ENCODE results near the gene SH3PXD2A. TPM values are rescaled to one million over a fixed set of nuclear protein-coding genes. Genes with fewer than 3 reads are reported as not detected.

SH3PXD2A gene
- polyA plus RNA-seq, 3 donors, result 26.6 to 29.4 (median 29.3) TPM

DNA sequence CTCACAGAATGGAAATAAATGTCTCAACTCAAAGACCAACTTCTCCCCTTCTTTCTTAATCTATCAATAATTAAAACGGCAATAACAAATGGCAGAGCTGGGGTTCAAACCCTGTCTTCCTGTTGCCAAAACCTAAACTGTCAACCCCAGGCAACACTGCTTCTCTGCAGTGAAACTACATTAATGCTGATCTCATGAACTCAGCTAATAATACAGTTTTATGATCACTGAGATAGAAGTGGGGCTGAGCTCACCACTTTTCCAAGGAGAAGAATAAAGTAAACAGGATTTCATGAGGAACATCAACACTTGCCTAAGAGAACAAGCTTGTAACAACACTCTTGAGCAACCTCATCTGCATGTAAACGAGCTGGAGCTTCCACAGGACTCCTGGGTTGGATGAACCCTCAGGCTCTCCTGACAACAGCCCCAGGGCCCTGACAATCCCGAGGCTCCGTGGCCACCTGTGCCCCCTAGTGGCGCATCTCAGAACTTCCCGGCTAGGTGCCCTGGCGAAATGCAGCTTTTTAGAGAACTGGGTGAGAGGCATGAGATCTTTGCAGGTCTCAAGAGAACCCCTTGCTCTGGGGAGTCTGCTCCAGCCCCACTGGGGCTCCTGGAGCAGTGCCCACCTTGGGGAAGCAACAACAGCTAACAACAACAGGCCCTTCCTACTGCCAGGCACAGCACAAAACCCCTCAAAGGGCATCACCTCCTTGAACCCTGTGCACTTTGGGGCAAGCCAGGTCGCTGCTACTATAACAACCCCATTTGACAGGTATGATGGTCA lies 169.3 kb downstream of the SH3PXD2A start:
- DNase-seq, result no peak

DNA sequence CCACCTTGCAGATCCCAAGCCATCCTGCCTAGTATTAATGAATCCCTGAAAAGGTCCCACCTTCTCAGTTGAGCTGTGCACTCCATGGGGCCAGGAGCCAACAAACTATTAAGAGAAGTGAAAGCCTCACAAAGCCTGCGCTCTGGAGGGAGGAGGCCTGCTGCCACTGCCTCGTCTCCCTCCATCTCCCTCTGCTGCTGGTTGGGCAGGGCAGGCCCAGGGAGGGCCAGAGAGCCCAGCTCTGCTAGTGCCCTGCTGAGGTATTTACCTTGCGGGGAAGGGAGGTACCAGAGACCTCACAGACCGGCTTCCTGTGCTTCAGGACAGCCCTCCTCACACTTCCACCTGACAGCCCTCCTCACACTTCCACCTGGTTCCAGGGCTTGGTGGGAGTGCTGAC lies 171.5 kb downstream of the SH3PXD2A start:
- DNase-seq, result no peak

DNA sequence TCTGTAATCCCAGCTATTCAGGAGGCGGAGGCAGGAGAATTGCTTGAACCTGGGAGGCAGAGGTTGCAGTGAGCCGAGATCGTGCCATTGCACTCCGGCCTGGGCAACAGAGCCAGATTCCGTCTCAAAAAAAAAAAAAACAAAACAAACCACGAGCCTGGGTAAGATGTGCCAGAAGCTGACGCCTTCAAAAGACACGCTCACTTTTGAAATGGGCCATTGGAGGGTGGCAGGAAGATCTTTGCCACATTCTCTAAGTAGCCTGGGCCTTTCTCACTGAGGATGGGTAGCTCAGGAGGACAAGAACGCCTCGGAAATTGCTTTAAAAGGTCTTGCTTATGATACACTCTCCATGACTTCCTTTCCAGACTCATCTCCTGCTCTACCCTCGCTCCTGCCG lies 172.7 kb downstream of the SH3PXD2A start:
- no peak for DNase-seq

DNA sequence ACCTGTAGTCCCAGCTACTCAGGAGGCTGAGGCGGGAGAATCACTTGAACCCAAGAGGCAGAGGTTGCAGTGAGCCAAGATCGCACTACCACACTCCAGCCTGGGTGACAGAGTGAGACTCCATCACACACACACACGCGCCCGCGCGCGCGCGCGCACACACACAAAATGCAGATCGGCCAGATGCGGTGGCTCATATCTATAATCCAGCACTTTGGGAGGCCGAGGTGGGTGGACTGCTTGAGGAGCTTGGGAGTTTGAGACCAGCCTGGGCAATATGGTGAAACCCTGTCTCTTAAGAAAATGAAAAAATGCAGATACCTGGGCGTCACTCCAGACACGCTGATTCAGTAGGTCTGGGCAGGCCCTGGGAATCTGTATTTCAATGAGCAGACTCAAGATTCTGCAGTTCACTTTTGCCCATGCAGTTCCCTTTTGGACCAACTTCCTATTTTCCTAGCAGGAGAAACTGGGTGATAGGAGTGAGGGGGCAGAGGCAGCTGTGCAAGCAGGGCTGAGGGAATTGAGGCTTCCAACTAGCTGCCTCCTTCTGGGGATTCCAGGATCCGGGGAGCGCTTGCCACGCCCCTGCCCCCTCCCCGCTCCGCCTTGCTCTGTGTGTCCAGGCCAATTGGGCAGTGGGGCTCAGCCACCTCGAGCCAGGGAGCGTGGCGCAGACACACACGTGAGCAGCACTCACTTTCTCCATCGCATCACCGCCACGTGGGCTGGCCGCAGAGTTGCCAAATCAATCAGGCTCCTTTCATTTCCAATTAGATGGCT lies 173.6 kb downstream of the SH3PXD2A start:
- no peak for DNase-seq

DNA sequence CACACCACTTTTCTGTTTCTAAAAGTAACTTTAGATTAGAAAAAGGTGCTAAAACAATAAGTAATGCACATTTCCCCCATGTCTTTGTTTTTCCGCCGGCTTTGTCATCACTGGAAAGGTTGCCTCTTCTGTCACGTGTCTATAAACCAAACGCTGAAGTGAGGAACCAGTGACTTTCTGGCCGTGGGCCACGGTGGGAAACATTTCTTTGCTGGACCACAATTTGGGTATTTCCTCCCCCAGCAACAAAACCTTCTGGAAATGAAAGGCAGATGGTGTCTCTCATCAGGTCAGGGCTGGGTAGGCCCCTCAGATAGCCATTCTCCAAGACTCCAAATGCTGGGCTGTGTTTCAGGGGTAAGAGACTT lies 174.5 kb downstream of the SH3PXD2A start:
- DNase-seq, result no peak

DNA sequence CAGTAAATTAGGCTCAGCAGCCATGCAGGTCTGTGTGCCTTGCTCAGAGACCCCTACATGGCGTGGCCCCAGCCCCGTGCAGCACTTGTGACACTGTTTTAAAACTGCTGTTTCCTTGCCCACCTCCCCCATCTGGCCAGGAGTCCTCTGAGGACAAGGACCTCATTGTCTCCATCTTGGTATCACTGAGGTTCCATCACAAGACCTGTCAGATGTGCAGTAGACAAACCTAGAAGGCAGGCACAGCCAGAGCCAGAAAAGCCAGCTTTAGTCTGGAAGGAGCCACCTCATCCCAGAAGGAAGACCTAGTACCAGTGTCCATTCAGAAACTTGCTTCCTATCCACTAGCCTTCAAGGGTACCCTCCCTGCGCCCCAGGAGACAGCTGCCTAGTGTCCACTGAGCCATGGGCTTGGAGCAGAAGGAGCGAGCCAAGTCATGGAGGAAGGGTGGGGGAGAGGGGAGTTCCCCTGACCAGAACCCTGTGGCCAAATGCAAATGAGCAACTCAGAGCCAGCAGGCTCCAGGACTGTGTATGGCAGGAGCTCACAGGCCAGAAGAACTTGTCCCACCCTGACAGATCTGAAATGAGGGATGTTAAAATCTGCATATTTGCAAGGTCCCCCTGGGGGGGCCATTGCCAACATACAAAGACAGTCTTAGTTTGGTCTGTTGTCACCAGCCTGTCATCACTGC lies 176.1 kb downstream of the SH3PXD2A start:
- no peak for DNase-seq

DNA sequence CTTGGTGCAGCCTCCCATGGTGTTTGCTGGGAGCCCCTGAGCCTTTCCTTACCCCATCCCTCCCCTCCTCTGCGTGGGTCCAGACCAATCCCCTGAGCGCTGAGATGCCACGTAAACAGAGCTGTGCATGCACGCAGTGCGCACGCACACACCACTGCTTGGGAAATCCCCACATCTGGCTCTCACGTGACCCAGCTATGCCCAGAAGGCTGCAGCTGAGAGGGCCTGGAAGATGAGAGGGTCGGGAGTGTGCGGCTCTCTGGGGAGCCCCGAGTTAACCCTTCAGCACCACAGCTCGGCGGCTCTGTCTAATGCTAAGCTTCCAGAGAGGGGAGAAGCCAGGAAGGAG lies 177.2 kb downstream of the SH3PXD2A start:
- DNase-seq, result peak; percentile 90

DNA sequence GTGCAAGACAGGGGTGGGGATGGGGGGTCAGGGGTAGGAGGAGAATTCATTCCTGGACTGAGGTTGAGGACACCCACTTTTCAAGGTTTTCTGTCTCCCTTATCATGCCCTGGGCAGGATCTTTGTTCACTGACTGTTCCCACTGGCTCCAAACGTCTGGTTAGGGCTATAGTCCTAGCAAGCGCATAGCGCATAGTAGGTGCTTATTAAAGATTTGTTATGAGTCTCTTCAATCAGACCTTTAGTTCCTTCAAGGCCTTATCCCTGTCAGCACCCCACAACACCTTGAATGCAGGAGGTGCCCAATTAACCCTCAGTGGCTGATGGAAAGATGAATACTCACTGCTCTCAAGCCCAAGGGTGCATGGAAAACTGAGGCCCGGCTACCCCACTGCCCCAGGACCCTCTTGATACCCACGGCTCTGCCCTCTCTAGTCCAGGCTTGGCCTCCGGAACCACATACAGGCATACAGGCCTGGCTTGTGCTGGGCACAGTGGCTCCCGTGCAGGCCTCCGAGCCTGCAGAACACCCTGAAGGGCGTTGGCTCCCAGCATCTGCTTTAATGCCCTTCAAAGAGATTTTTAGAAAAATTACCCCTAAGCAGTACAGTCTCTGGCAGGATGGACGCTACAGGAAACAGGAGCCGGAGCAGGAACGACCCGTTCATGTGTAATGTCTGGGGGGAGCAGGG lies 177.7 kb downstream of the SH3PXD2A start:
- DNase-seq, result no peak

DNA sequence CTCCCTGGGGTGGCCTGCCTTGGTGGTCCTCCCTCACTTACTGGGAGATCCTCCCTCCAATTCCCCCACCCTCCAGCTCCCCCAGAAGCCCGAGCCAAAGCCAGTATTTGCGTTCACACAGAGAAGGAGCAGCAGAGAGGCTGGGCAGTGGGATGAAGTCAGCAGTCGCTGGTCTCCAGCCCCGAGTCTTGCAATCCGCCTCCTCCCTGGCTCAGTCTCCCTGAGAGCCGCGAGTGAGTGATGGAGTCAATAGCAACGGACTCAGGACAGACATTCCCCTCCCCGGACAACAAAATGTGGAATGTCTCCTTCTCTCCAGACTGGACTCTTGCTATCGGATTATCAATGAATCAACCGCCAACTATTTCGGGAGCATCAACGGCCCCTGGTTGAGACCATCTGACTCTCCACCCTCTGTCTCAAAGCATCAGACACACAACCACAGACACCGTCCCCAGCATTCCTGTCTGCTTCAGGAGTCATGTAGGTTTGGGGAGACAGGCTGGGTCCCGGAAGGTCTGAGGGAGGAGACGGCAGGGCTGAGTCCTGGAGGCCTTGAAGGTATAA lies 178.4 kb downstream of the SH3PXD2A start:
- DNase-seq, result no peak

DNA sequence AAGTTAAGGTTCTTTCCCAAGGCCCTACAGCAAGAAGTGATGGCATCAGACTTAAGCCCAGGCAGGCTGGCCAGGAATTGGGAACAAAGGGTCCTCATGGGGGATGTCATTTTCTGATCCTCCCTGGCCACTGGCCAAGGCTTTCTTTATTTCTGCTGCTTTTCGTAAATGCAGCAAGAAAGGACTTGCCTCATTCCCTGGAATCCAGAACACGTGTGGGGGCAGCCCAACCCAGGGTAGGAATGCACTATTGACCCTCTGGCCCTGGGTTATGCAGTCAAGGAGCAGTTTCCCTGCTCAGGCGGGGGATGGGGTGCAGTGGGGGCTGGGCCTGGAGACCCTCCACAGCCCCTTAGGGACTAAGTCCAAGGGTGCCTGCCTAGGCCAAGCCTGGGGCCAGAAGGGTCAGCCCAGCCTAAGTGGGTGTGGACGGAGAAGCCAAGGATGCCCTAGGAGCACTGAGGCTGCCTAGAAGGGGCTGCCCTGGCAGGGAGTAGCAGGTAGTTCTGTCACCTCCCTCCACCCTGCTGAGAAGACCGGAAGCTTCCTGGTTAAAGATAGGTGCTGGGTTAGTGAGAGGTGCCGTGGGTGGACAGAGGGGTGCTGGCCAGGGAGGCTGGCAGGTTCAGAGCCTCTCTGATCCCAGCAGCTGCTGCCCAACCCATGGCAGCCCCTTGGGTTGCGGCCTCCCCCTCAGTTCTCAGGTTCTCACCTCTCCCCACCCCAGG lies 179.2 kb downstream of the SH3PXD2A start:
- no peak for DNase-seq

DNA sequence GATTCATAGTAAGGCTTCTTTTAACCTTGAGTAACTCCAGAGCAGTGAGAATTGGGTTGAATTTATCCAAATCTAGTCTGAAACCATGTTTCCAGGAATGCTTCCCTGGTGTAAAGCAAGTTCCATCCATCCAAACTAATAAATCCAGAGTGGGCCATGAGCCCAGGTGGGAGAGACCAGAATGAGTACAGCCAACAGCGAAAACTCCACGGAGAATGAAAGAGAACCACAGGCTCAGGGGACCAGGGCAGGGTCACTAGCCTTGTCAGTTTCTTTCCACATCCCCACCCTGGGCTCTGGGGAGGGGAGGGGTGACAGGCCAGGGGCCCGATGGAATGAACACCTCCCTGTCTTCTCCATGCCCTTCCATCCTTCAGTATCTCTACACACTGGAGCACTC lies 181.8 kb downstream of the SH3PXD2A start:
- no peak for DNase-seq

DNA sequence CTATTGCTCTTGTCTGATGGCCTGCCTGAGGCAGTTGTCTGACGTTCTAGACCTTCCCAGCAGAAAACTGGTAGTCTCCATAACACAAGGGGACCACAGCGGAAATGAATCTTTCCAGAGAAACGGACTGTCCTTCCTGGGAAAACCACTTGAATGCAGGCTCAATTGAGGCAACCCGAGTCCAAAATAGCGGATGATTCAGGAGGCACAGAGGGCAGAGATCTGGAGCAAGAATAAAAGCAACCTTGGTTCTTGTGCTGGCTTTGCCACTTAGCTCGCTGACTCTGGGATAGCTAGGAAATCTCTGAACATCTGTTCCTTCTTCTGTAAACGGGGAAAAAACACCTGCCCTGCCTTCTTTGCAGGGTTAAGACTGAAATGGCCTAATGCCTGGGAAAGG lies 183.0 kb downstream of the SH3PXD2A start:
- no peak for DNase-seq

DNA sequence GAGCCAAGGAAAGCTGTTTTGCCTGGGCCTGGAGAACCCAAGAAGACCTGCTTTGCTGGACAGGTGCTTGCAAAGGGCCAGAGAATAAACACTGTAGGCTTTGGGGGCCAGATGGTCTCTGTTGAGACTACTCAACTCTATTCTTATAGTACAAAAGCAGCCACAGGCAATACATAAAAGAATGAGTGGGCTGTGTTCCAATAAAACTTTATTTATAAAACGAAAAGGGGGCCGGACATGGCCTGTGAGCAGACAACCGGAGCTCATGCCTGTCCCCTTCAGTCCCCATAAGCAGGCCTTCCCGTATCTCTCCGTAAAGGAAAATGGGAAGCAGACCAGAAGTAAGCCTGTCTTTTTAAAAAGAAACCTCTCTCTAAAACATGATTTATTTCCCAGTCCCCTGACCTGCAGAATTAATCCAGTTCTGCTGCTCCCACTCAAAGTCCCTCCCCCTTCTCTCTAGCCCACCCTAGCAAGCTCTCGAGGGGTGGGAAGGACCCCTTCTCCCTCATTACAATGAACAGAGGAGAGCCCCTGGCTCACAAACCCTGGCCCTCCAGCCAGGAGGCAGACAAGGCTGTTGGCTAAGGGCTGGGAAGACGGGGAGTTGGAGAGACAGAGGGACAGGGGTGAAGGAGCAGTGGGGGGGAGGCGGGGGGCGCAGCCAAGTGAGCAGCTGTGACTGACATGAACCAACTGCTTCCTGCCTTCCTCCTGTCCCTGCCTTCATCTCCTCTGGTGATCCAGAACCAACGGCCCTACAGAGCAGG lies 184.1 kb downstream of the SH3PXD2A start:
- DNase-seq, result peak; percentile 79

DNA sequence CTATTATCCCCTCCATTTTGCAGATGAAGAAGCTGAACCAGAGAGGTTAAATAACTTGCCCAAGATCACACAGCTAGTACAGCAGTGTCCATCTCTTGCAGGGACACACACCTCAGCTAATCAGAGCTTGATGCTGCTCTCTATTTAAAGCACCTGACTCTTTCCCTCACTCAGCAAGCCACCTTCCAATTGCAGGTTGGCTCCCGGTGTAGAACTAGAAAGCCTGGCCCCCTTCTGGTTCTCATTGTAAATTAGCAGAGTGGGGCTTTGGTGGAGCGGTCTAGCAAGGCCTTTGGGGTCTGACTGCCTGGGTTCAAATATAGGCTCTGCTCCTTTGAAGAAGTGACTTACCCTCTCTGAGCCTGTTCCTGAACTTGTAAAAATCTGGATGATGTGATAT lies 185.4 kb downstream of the SH3PXD2A start:
- DNase-seq, result no peak

DNA sequence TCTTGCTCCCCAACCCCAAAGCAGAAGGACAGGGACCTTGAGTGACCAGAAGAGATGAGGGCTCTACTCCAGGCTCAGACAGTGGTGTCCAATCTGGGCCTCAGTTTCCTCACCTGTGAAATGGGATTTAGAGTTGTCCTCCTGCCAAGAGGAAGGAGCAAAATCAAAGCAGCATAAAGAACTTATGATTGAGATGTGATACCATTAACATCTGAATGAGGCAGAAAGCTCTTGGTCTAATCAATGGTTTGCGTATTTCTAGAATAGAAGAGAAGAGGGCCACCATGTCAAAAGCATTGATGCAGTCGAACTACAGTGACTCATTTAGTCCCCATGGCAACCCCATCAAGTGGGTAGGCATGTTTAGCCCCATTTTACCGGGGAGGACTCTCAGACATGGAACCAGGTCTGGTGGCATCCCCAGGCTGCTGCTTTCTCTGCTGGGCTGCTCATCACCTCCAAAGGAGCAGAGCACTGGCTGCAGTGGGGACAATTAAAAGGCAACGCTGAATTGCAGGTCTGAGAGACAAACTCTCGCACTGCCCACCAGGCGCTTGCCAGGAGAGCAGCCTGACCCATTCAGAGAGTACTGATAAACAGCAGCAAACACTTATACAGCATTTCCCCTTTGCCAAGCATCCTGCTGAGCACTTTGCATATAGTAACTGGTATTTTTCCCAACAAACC lies 186.0 kb downstream of the SH3PXD2A start:
- DNase-seq, result no peak

DNA sequence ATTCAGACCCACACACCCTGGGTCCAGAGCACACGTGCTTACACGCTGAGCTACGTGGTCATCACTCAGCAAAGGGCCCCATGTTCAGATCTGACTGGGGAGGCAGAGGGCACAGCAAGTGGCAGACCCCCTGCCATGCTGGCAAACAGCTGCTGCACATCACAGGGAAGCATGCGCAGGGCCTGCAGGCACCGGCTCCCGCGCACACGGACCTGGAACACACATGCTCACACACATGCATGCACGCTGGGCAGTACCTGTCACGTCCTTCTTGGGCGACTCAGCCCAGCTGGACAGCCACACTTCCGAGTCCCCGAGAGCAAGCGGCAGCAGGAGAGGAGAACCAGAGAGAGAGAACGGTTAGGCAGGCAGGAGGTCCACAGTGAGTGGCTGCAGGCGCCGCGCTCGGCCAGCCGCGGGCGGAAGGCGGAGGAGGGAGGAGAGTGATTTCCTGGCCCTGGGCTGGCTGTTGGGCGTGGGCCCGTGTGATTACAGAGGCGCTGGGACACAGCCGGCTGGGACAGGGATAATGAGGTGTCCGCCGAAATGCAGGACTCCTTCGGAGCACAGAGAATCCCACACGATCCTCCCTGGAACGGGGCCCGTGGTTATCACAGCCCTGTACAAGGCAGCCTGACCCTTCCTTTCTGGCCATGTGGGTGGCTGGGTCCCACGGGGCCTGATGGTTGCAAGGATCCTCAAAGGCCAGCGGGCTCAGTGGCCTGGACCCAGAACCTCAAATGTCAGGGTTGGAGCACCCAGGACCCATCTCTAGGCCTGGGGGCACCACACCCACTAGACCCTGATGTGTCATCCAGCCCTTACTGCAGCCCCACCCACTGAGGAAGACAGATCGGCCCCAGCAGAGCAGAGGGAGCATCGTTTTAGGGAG lies 186.8 kb downstream of the SH3PXD2A start:
- no peak for DNase-seq

DNA sequence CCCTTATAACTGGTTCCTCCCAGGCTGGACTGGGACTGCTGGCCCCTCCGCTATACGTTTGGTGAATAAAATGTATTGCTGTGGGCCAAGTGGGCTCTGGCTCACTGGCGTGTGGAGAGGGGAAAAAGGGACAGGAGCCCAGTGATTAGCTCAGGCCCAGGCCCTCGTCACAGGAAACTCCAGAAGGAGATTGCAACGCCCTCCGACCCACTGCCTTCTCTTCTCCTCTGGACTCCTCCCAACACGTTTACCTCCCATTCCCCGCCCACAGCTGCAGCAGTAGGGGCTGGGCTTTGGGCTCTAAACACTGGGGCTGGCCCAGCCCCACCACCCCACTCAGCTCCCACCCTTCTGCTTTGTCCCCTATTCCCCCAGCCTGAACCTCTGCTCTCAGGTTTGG lies 188.0 kb downstream of the SH3PXD2A start:
- no peak for DNase-seq

DNA sequence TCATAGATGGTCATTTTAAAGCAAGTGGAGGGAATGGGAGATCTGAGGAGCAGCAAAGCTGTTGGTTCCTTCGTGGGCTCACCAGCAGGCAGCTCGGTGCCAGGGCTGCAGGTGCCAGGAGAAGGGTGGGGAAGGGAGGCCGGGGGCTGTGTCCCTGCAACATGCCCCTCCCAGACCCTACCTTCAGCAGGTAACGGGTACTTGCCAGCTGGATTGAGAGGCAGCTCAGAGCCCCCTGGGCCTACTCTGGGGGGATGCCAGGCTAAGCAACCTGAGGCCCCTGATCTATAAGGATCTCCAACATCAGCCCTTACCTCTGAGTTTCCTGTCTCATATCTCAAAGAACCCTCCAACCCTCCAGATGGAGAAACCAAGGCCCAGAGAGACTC lies 188.6 kb downstream of the SH3PXD2A start:
- no peak for DNase-seq
